Smooth muscle cell (in vitro differentiated cells): Measurements from ENCODE around the gene MAN2B2. TPM values are rescaled to one million over a fixed set of nuclear protein-coding genes. Genes with fewer than 3 reads are reported as not detected.

Source experiments
- DNase-seq: peaks from one replicate; lab custom pipeline; 2025; ENCODE audit not compliant: unreplicated experiment; lab: John Stamatoyannopoulos, UW
- H2AFZ ChIP-seq: fragments of 200-600 bp; sonication (generic); 2 replicates; pipeline ENCODE4 v1.6.0; 2016; ENCODE audit warnings: antibody characterized with exemption, low read depth, mild to moderate bottlenecking
- H3F3A ChIP-seq: fragments of 200-600 bp; sonication (generic); 2 replicates; pipeline ENCODE4 v1.6.0; 2017; ENCODE audit warnings: antibody characterized with exemption, low read depth
- H3K27ac ChIP-seq: fragments of 200-600 bp; sonication (generic); 2 replicates; pipeline ENCODE4 v1.5.1; 2016; ENCODE audit warnings: low read depth, mild to moderate bottlenecking
- H3K27me3 ChIP-seq: fragments of 200-600 bp; sonication (generic); 2 replicates; pipeline ENCODE4 v1.6.1; 2016; ENCODE audit warnings: low read depth, mild to moderate bottlenecking
- H3K36me3 ChIP-seq: fragments of 200-600 bp; sonication (generic); 2 replicates; pipeline ENCODE4 v1.5.1; 2016; ENCODE audit warnings: low read depth
- H3K4me1 ChIP-seq: fragments of 200-600 bp; sonication (generic); 2 replicates; pipeline ENCODE4 v1.5.1; 2016; ENCODE audit warnings: low read depth
- H3K4me2 ChIP-seq: fragments of 200-600 bp; sonication (generic); 2 replicates; pipeline ENCODE4 v1.6.0; 2016; ENCODE audit warnings: mild to moderate bottlenecking
- H3K4me3 ChIP-seq: fragments of 200-600 bp; sonication (generic); 2 replicates; pipeline ENCODE4 v1.5.1; 2016; ENCODE audit warnings: mild to moderate bottlenecking
- H3K79me2 ChIP-seq: fragments of 200-600 bp; sonication (generic); 2 replicates; pipeline ENCODE4 v1.6.0; 2016; ENCODE audit warnings: low read depth, mild to moderate bottlenecking
- H3K9ac ChIP-seq: fragments of 200-600 bp; sonication (generic); 2 replicates; pipeline ENCODE4 v1.6.0; 2016; ENCODE audit warnings: low read depth
- H3K9me3 ChIP-seq: fragments of 200-600 bp; sonication (generic); replicated peaks from 2 replicates; pipeline ENCODE4 v1.5.1; 2016; ENCODE audit warnings: low read depth
- H4K20me1 ChIP-seq: fragments of 200-600 bp; sonication (generic); 2 replicates; pipeline ENCODE4 v1.6.0; 2016; ENCODE audit warnings: low read depth
- WGBS: methylation state at CpG from one replicate; pipeline ENCODE4 v1.1.7; 2016; ENCODE audit warnings: low lambda C conversion rate; 5-methylcytosine and 5-hydroxymethylcytosine counted together
- polyA plus RNA-seq: library from polyadenylated mRNA; unstranded; fragments of >200 nt; fragmentation: Nextera tagmentation; extraction: Ambion mirVana; gene quantifications from 2 replicates; pipeline ENCODE4 v1.2.1, GENCODE V29; 2016
- total RNA-seq: library from RNA; depleted of rRNA; stranded (reverse); fragments of >200 nt; gene quantifications from 2 replicates; pipeline ENCODE4 v1.2.3, GENCODE V29; 2014
- TF ChIP-seq, protein P1 (sequence below): fragments of 200-600 bp; sonication (generic); IDR thresholded peaks from 2 replicates; pipeline ENCODE4 v1.5.1; 2017; ENCODE audit warnings: borderline replicate concordance, mild to moderate bottlenecking, antibody characterized with exemption; ENCODE audit not compliant: insufficient read depth, poor library complexity, severe bottlenecking

MAN2B2 gene
- total and polyA plus RNA-seq, 2 experiments from 2014 or later: 14.5 to 18.3 TPM

DNA sequence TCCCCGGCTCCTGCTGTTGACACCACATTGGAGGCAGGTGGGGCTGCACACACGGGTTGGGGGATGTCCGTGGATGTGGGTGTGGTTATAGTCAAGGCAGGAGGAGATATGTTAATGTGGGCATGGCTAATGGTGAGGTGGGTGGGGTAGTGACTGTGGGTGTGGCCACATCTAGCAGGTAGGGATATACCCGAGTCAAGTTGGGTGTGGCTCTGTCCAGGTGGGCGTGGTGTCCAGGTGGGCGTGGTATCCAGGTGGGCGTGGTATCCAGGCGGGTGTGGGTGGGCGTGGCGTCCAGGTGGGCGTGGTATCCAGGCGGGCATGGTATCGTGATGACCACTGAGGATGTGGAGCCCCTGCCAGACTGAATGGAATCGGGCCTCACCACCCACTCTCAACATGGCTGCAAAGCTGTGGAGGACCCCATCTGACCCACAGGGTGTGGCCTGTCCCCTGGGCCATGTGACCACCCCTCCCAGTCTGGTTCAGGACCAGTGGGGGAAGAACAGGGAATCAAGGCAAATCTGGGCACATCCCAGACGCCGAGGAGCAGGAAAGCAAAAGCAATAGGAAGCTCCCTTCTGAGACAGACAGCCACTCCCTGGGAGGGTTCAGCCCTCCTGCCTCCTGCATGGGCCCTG lies 21.0 kb downstream of the MAN2B2 start:
- Histone ChIP-seq H3K4me2 (no peak overlapping the region), H3F3A (no peaks in the 10 kb centered on the region), H3K9ac (no peak overlapping the region), H2AFZ (no peak overlapping the region), H3K9me3 (no peaks in the 10 kb centered on the region), H3K27ac (no peak overlapping the region), H3K79me2 (no peaks in the 10 kb centered on the region), H4K20me1 (no peaks in the 10 kb centered on the region), H3K27me3 (no peaks in the 10 kb centered on the region), H3K4me1 (no peaks in the 10 kb centered on the region), H3K4me3 (no peak overlapping the region), H3K36me3 (no peaks in the 10 kb centered on the region)
- 78% methylated on average over 9 of the region's 16 CpGs for WGBS
- TF ChIP-seq, protein P1, sequence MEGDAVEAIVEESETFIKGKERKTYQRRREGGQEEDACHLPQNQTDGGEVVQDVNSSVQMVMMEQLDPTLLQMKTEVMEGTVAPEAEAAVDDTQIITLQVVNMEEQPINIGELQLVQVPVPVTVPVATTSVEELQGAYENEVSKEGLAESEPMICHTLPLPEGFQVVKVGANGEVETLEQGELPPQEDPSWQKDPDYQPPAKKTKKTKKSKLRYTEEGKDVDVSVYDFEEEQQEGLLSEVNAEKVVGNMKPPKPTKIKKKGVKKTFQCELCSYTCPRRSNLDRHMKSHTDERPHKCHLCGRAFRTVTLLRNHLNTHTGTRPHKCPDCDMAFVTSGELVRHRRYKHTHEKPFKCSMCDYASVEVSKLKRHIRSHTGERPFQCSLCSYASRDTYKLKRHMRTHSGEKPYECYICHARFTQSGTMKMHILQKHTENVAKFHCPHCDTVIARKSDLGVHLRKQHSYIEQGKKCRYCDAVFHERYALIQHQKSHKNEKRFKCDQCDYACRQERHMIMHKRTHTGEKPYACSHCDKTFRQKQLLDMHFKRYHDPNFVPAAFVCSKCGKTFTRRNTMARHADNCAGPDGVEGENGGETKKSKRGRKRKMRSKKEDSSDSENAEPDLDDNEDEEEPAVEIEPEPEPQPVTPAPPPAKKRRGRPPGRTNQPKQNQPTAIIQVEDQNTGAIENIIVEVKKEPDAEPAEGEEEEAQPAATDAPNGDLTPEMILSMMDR: no peak
- no peak for DNase-seq

DNA sequence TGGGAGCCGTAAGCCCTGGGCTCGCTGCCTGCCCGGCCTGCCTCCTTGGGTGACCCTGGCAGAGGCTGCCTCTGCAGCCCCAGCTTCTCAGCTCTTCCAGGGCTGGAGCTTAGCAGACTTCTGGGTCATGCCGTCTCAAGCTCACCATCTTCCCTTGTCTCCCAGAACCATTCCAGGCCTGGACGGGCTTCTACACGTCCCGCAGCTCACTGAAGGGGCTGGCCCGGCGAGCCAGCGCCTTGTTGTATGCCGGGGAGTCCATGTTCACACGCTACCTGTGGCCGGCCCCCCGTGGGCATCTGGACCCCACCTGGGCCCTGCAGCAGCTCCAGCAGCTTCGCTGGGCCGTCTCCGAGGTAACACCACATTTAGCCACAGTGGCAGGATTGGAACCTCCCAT lies 22.0 kb downstream of the MAN2B2 start:
- Histone ChIP-seq H3K36me3 (no peaks in the 10 kb centered on the region), H3K4me3 (no peak overlapping the region), H4K20me1 (no peaks in the 10 kb centered on the region), H3K27ac (no peak overlapping the region), H3K9ac (no peak overlapping the region), H3K4me2 (no peak overlapping the region), H3K4me1 (no peaks in the 10 kb centered on the region), H3K79me2 (no peaks in the 10 kb centered on the region), H2AFZ (no peak overlapping the region), H3K27me3 (no peaks in the 10 kb centered on the region), H3F3A (no peaks in the 10 kb centered on the region), H3K9me3 (no peaks in the 10 kb centered on the region)
- 95% methylated on average over 17 of the region's 17 CpGs for WGBS
- no peak for DNase-seq
- TF ChIP-seq, protein P1: no peak

DNA sequence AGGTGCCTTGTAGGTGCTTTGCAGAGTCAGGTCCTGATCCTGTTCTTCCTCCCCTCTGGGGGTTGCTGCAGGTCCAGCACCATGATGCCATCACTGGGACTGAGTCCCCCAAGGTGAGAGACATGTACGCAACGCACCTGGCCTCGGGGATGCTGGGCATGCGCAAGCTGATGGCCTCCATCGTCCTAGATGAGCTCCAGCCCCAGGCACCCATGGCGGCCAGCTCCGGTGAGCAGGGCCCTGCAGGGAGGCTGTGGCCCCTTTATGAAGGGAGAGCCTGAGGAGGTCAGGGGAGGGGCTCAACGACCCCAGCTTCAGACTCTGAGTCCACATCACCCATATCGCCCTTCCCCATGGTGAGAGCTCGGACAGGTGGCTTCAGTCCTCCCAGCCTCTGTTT lies 23.1 kb downstream of the MAN2B2 start:
- H2AFZ ChIP-seq: no peak overlapping the region
- H3K4me1 ChIP-seq: no peaks in the 10 kb centered on the region
- no peak overlapping the region for H3K4me2 ChIP-seq
- no peaks in the 10 kb centered on the region for H4K20me1 ChIP-seq
- no peaks in the 10 kb centered on the region for H3K27me3 ChIP-seq
- DNase-seq: no peak
- no peaks in the 10 kb centered on the region for H3K36me3 ChIP-seq
- 95% methylated on average over 10 of the region's 10 CpGs for WGBS
- H3K4me3 ChIP-seq: no peak overlapping the region
- TF ChIP-seq, protein P1: no peak
- no peaks in the 10 kb centered on the region for H3K9me3 ChIP-seq
- no peak overlapping the region for H3K27ac ChIP-seq
- H3K9ac ChIP-seq: no peak overlapping the region
- no peaks in the 10 kb centered on the region for H3F3A ChIP-seq
- no peaks in the 10 kb centered on the region for H3K79me2 ChIP-seq

DNA sequence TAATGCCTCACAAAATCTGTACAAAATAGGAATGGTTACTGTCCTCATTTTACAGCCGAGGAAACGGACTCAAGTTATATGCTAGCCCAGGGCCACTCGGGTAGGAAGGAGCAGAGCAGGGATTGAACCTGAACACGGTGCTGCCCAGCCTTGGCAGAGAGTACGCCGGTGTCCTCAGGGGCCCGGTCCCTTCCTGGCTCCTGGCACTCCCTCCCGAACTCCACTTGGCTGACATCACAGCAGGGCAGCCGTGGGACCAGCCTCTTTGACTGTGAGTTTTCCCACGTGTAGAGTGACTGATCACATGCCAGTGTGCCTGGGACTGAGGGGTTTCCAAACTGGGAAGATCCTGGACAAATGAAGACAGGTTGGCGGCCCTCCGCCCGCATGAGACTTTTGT lies 23.7 kb downstream of the MAN2B2 start:
- no peaks in the 10 kb centered on the region for H4K20me1 ChIP-seq
- H2AFZ ChIP-seq: no peak overlapping the region
- no peaks in the 10 kb centered on the region for H3K79me2 ChIP-seq
- WGBS: 92% methylated on average over 13 of the region's 13 CpGs
- no peak overlapping the region for H3K4me3 ChIP-seq
- H3K9me3 ChIP-seq: no peaks in the 10 kb centered on the region
- no peaks in the 10 kb centered on the region for H3F3A ChIP-seq
- DNase-seq: no peak
- TF ChIP-seq, protein P1: no peak
- H3K9ac ChIP-seq: no peak overlapping the region
- H3K4me2 ChIP-seq: no peak overlapping the region
- H3K27ac ChIP-seq: no peak overlapping the region
- no peaks in the 10 kb centered on the region for H3K36me3 ChIP-seq
- no peaks in the 10 kb centered on the region for H3K27me3 ChIP-seq
- no peaks in the 10 kb centered on the region for H3K4me1 ChIP-seq
